GM19193 (cell line): Measurements from ENCODE around the gene IL13RA2.

Experiments
- POLR2A ChIP-seq: IDR thresholded peaks from 4 replicates; pipeline ENCODE4 v1.6.1; 2011; ENCODE audit not compliant: insufficient read depth, insufficient read length; ENCODE audit errors: extremely low read depth

Gene IL13RA2

GRCh38 chrX:115017455-115017854 is at the start of gene IL13RA2:
Gene IL13RA2, minus strand, starts transcription at chrX:115017616. Its CDS starts 347 bp downstream, at chrX:115017269.
- no peak for TF ChIP-seq POLR2A

- no peak for TF ChIP-seq POLR2A
Measured at GRCh38 chrX:115065304-115065703, 47.9 kb upstream of the IL13RA2 start.

GRCh38 chrX:115060013-115060412 is 42.6 kb upstream of the IL13RA2 start:
- no peak for TF ChIP-seq POLR2A

- TF ChIP-seq POLR2A, result no peak
Measured at GRCh38 chrX:115058276-115058675, 40.9 kb upstream of the IL13RA2 start.

GRCh38 chrX:115054876-115055275 is 37.5 kb upstream of the IL13RA2 start:
- TF ChIP-seq POLR2A, result no peak

- no peak for TF ChIP-seq POLR2A
Measured at GRCh38 chrX:115053223-115053622, 35.8 kb upstream of the IL13RA2 start.

GRCh38 chrX:115047715-115048114 is 30.3 kb upstream of the IL13RA2 start:
- TF ChIP-seq POLR2A, result no peak

- no peak for TF ChIP-seq POLR2A
Measured at GRCh38 chrX:115047181-115047580, 29.8 kb upstream of the IL13RA2 start.

GRCh38 chrX:115040417-115040816 is 23.0 kb upstream of the IL13RA2 start:
- no peak for TF ChIP-seq POLR2A

- no peak for TF ChIP-seq POLR2A
Measured at GRCh38 chrX:115038406-115038805, 21.0 kb upstream of the IL13RA2 start.

- TF ChIP-seq POLR2A, result no peak
Measured at GRCh38 chrX:115036029-115036428, 18.6 kb upstream of the IL13RA2 start.

GRCh38 chrX:115031989-115032388 is 14.6 kb upstream of the IL13RA2 start:
- no peak for TF ChIP-seq POLR2A

GRCh38 chrX:115030625-115031024 is 13.2 kb upstream of the IL13RA2 start:
- TF ChIP-seq POLR2A, result no peak

- TF ChIP-seq POLR2A, result no peak
Measured at GRCh38 chrX:115029869-115030570, 12.6 kb upstream of the IL13RA2 start.

GRCh38 chrX:115029440-115029839 is 12.0 kb upstream of the IL13RA2 start:
- TF ChIP-seq POLR2A, result no peak

- TF ChIP-seq POLR2A, result no peak
Measured at GRCh38 chrX:115023811-115024210, 6.4 kb upstream of the IL13RA2 start.

- no peak for TF ChIP-seq POLR2A
Measured at GRCh38 chrX:115023139-115023538, 5.7 kb upstream of the IL13RA2 start.
